H1 (cell line): Measurements from ENCODE around the gene VPS37C. TPM values are rescaled to one million over a fixed set of nuclear protein-coding genes. Genes with fewer than 3 reads are reported as not detected.

Source experiments
- ASH2L ChIP-seq: fragments of 200-600, 300-600 bp; sonication (generic); IDR thresholded peaks from one replicate; pipeline ENCODE4 v1.7.1; 2017; ENCODE audit warnings: low read length
- CHD7 ChIP-seq: fragments of 300-600 bp; sonication (generic); IDR thresholded peaks from 2 replicates; pipeline ENCODE4 v1.7.1; 2012; ENCODE audit warnings: low read length, moderate library complexity, mild to moderate bottlenecking, inconsistent platforms; ENCODE audit not compliant: insufficient replicate concordance
- E2F6 ChIP-seq: IDR thresholded peaks from 2 replicates; pipeline ENCODE4 v1.6.1; 2012; ENCODE audit warnings: inconsistent platforms
- EZH2 ChIP-seq: fragments of 200-600 bp; sonication (generic); IDR thresholded peaks from 2 replicates; pipeline ENCODE4 v1.7.1; 2012; ENCODE audit warnings: low read depth, mild to moderate bottlenecking, moderate library complexity, low read length, inconsistent platforms; ENCODE audit not compliant: severe bottlenecking
- HDAC2 ChIP-seq, 2 experiments: fragments of 300-600 bp in 1 of 2; sonication (generic) in 1 of 2; IDR thresholded peaks; 2 replicates each; pipeline ENCODE4 v1.6.1; 2011 to 2012; ENCODE audit warnings: low read depth in 2 of 2, low read length in 2 of 2, mild to moderate bottlenecking in 2 of 2, moderate library complexity in 2 of 2, borderline replicate concordance in 1 of 2, inconsistent platforms in 1 of 2
- HDAC6 ChIP-seq: IDR thresholded peaks from one replicate; pipeline ENCODE4 v1.7.1; 2012; ENCODE audit warnings: low read depth, mild to moderate bottlenecking, inconsistent platforms, low read length, moderate library complexity
- RNF2 ChIP-seq: fragments of 200-900, 300-1000 bp; sonication (generic); IDR thresholded peaks from 2 replicates; pipeline ENCODE4 v1.7.1; 2016; ENCODE audit warnings: borderline replicate concordance, low read depth, mild to moderate bottlenecking, antibody characterized with exemption, low read length; ENCODE audit not compliant: poor library complexity, severe bottlenecking; ENCODE audit errors: missing control alignments
- SP4 ChIP-seq: IDR thresholded peaks from 2 replicates; pipeline ENCODE4 v1.6.1; 2012; ENCODE audit warnings: low read length, inconsistent platforms
- TBP ChIP-seq: IDR thresholded peaks from 2 replicates; pipeline ENCODE4 v1.6.1; 2011; ENCODE audit warnings: low read depth, low read length, improper control_type of control experiment
- ZNF274 ChIP-seq: IDR thresholded peaks from 2 replicates; pipeline ENCODE4 v1.7.0; 2012; ENCODE audit warnings: low read length, borderline replicate concordance; ENCODE audit errors: extremely low read depth
- polyA plus RNA-seq, 7 experiments: library from polyadenylated mRNA; depleted of rRNA in 3 of 7; stranded (reverse) in 5 of 7; unstranded in 2 of 7; fragments of >200 nt in 5 of 7; fragments of 200-250 nt in 2 of 7; gene quantifications; 1 replicate in 5 of 7; 2 replicates in 1 of 7; 4 replicates in 1 of 7; pipeline versions ENCODE4 v1.2.1 to v1.2.3, GENCODE V29; 2011 to 2013; ENCODE audit warnings: missing spikeins in 2 of 7, mixed read lengths in 2 of 7
- total RNA-seq: library from RNA; stranded (reverse); fragmentation: NEBNext Ultra II Directional; extraction: Animal tissue kit (Norgen Biotek cat#: 25700); gene quantifications from 2 replicates; pipeline ENCODE4 v1.2.1, GENCODE V29; 2021

Gene VPS37C
- total and polyA plus RNA-seq, 2 of the 8 experiments (the other 6 are each of a cell fraction or from before 2014, with no cell fraction given): 12.9 to 21.0 TPM

- TF ChIP-seq CHD7: no peak
- no peak for TF ChIP-seq HDAC2 (IDR thresholded peaks at IDR 0.05; ENCODE audit: borderline replicate concordance in 1 of 2, low read depth in 2 of 2, low read length in 2 of 2)
- TF ChIP-seq ASH2L: no peak
- TF ChIP-seq SP4: no peak
- TF ChIP-seq TBP: no peak
- no peak for TF ChIP-seq RNF2
- no peak for TF ChIP-seq ZNF274
- no peak for TF ChIP-seq EZH2
- no peak for TF ChIP-seq E2F6
- TF ChIP-seq HDAC6: no peak
These were observed 40.5 kb downstream of the VPS37C start (continued) for GRCh38 chr11:61120706-61121191.
